ENCODE measurements around the gene SLC34A3. TPM values are rescaled to one million over a fixed set of nuclear protein-coding genes. Genes with fewer than 3 reads are reported as not detected.

Gene SLC34A3
- total RNA-seq, 1 donor from 2014 or later, result 0.09 TPM

GRCh38 chr9:137234758-137235423 is 4.2 kb downstream of the SLC34A3 start:
- Histone ChIP-seq H3K9ac (ENCODE audit: low read length) (no peak overlapping the region), H3K4me3 (ENCODE audit: insufficient read depth, low read depth, low read length) (no peak overlapping the region), H3K9me3 (ENCODE audit: insufficient read depth, low read depth, low read length) (no peaks in the 10 kb centered on the region), H3K36me3 (ENCODE audit: insufficient read depth, low read length) (no peaks in the 10 kb centered on the region), H3K4me2 (ENCODE audit: low read length) (no peak overlapping the region), H2AFZ (ENCODE audit: low read depth, low read length) (no peak overlapping the region), H3K79me2 (ENCODE audit: insufficient read depth, low read length) (peaks cover 17% of the 10 kb centered on the region), H3K4me1 (ENCODE audit: insufficient read depth, low read length) (peaks cover under 1% of the 10 kb centered on the region), H4K20me1 (ENCODE audit: insufficient read depth, low read length) (peaks cover 24% of the 10 kb centered on the region), H3K27ac (ENCODE audit: low read depth, low read length) (no peak overlapping the region), H3K27me3 (ENCODE audit: insufficient read depth, low read length) (no peaks in the 10 kb centered on the region)
- no peak for DNase-seq (ENCODE audit: low read depth)
- Mint-ChIP-seq H3K36me3 (ENCODE audit: low read depth, unreplicated experiment) (no peaks in the 10 kb centered on the region), H3K9me3 (ENCODE audit: unreplicated experiment) (no peaks in the 10 kb centered on the region), H3K27me3 (ENCODE audit: low read depth, unreplicated experiment) (no peaks in the 10 kb centered on the region), H3K4me3 (ENCODE audit: unreplicated experiment) (peak overlapping the region; percentile 27), H3K27ac (ENCODE audit: unreplicated experiment) (peak overlapping the region; percentile 77), H3K4me1 (ENCODE audit: low read depth, unreplicated experiment) (peaks cover 1% of the 10 kb centered on the region)
- TF ChIP-seq, protein P1, sequence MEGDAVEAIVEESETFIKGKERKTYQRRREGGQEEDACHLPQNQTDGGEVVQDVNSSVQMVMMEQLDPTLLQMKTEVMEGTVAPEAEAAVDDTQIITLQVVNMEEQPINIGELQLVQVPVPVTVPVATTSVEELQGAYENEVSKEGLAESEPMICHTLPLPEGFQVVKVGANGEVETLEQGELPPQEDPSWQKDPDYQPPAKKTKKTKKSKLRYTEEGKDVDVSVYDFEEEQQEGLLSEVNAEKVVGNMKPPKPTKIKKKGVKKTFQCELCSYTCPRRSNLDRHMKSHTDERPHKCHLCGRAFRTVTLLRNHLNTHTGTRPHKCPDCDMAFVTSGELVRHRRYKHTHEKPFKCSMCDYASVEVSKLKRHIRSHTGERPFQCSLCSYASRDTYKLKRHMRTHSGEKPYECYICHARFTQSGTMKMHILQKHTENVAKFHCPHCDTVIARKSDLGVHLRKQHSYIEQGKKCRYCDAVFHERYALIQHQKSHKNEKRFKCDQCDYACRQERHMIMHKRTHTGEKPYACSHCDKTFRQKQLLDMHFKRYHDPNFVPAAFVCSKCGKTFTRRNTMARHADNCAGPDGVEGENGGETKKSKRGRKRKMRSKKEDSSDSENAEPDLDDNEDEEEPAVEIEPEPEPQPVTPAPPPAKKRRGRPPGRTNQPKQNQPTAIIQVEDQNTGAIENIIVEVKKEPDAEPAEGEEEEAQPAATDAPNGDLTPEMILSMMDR (IDR thresholded peaks at IDR 0.05; ENCODE audit: insufficient read depth, low read depth, low read length), result no peak
- TF ChIP-seq EZH2 (IDR thresholded peaks at IDR 0.05; ENCODE audit: insufficient read depth, low read length), result no peak
- no peak for FAIRE-seq

DNA sequence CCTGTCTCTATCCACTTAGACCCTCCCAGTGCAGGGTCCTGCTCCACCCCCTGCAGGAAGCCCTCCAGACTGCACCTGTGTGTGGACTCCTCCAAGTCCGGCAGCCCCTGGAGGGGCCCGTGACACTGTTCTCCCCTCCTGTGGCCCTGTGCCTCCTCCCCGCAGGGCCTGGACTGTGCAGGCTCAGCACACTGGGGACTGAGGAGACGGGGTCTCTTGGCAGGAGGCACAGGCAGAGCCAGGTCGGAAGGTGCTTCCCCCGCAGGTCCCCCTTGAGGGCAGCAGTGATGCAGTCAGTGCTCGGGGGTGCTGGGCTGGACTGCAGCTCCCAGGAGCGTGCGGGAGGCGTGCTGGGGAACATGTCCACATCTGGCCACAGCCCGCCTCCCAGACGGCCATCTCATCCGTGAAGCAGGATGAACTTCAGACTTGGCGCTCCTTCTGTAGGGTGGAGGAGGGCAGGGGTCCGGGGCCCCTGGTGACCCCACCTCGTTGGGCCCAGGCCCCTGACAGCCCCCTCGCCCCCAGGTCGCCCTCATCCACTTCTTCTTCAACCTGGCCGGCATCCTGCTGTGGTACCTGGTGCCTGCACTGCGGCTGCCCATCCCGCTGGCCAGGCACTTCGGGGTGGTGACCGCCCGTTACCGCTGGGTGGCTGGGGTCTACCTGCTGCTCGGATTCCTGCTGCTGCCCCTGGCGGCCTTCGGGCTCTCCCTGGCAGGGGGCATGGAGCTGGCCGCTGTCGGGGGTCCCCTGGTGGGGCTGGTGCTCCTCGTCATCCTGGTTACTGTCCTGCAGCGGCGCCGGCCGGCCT is 4.9 kb downstream of the SLC34A3 start:
- Histone ChIP-seq H3K9me3 (ENCODE audit: insufficient read depth, low read depth, low read length) (no peaks in the 10 kb centered on the region), H3K4me3 (ENCODE audit: insufficient read depth, low read depth, low read length) (no peak overlapping the region), H3K4me1 (ENCODE audit: insufficient read depth, low read length) (peaks cover 7% of the 10 kb centered on the region), H4K20me1 (ENCODE audit: insufficient read depth, low read length) (peaks cover 24% of the 10 kb centered on the region), H3K27me3 (ENCODE audit: insufficient read depth, low read length) (no peaks in the 10 kb centered on the region), H2AFZ (ENCODE audit: low read depth, low read length) (no peak overlapping the region), H3K79me2 (ENCODE audit: insufficient read depth, low read length) (peaks cover 21% of the 10 kb centered on the region), H3K27ac (ENCODE audit: low read depth, low read length) (no peak overlapping the region), H3K36me3 (ENCODE audit: insufficient read depth, low read length) (no peaks in the 10 kb centered on the region), H3K4me2 (ENCODE audit: low read length) (no peak overlapping the region), H3K9ac (ENCODE audit: low read length) (no peak overlapping the region)
- FAIRE-seq (no peak), DNase-seq (ENCODE audit: low read depth) (no peak)
- no peak overlapping the region for H3K27ac Mint-ChIP-seq (ENCODE audit: unreplicated experiment)
- H3K36me3 Mint-ChIP-seq (ENCODE audit: low read depth, unreplicated experiment), result no peaks in the 10 kb centered on the region
- H3K4me1 Mint-ChIP-seq (ENCODE audit: low read depth, unreplicated experiment), result peaks cover 1% of the 10 kb centered on the region
- TF ChIP-seq EZH2 (IDR thresholded peaks at IDR 0.05; ENCODE audit: insufficient read depth, low read length), result no peak
- TF ChIP-seq, protein P1 (IDR thresholded peaks at IDR 0.05; ENCODE audit: insufficient read depth, low read depth, low read length), result no peak
- H3K4me3 Mint-ChIP-seq (ENCODE audit: unreplicated experiment), result peak overlapping the region; percentile 27
- no peaks in the 10 kb centered on the region for H3K9me3 Mint-ChIP-seq (ENCODE audit: unreplicated experiment)
- no peaks in the 10 kb centered on the region for H3K27me3 Mint-ChIP-seq (ENCODE audit: low read depth, unreplicated experiment)
